Keratinocyte (primary cell): ENCODE data around the gene MCRS1. TPM values are rescaled to one million over a fixed set of nuclear protein-coding genes. Genes with fewer than 3 reads are reported as not detected.

ENCODE experiments used
- DNase-seq: peaks from one replicate; pipeline ENCODE4 v3.0.0-alpha.2; 2011; ENCODE audit warnings: low read depth, missing footprints, low spot score
- FAIRE-seq: peaks from 2 replicates; lab custom pipeline; 2011; peaks lifted over from hg19 to GRCh38; lab: Jason Lieb, UNC
- H2AFZ ChIP-seq: 2 replicates; pipeline ENCODE4 v1.6.0; 2012; ENCODE audit warnings: low read length, control low read depth, inconsistent platforms; ENCODE audit not compliant: control insufficient read depth
- H3K27ac ChIP-seq: 2 replicates; pipeline ENCODE4 v1.5.1; 2011; ENCODE audit warnings: low read length; ENCODE audit not compliant: control insufficient read depth, insufficient read depth
- H3K27me3 ChIP-seq: 3 replicates; pipeline ENCODE4 v1.6.0; 2011; ENCODE audit warnings: low read length; ENCODE audit not compliant: control insufficient read depth, insufficient read depth; ENCODE audit errors: extremely low read depth
- H3K36me3 ChIP-seq, 2 experiments: 2 replicates in 1 of 2; 3 replicates in 1 of 2; pipeline ENCODE4 v1.5.1; 2011; ENCODE audit warnings: low read length in 2 of 2, mild to moderate bottlenecking in 1 of 2; ENCODE audit not compliant: control insufficient read depth in 2 of 2, insufficient read depth in 2 of 2; ENCODE audit errors: extremely low read depth in 1 of 2
- H3K4me1 ChIP-seq: 3 replicates; pipeline ENCODE4 v1.5.1; 2011; ENCODE audit warnings: low read length; ENCODE audit not compliant: control insufficient read depth, insufficient read depth; ENCODE audit errors: extremely low read depth
- H3K4me2 ChIP-seq: 3 replicates; pipeline ENCODE4 v1.6.0; 2011; ENCODE audit warnings: low read depth, low read length; ENCODE audit not compliant: control insufficient read depth, insufficient read depth; ENCODE audit errors: extremely low read depth
- H3K4me3 ChIP-seq, 3 experiments: fragments of 200-600 bp in 1 of 3; sonication (generic) in 1 of 3; 2 replicates in 2 of 3; 3 replicates in 1 of 3; pipeline ENCODE4 v1.5.1; 2011 to 2016; ENCODE audit warnings: low read length in 3 of 3, mild to moderate bottlenecking in 3 of 3, control low read depth in 2 of 3, inconsistent platforms in 1 of 3, low read depth in 1 of 3, mixed read lengths in 1 of 3, mixed run types in 1 of 3, moderate library complexity in 1 of 3; ENCODE audit not compliant: control insufficient read depth in 2 of 3, insufficient read depth in 2 of 3; ENCODE audit errors: extremely low read depth in 1 of 3
- H3K79me2 ChIP-seq: 2 replicates; pipeline ENCODE4 v1.6.0; 2012; ENCODE audit warnings: low read length; ENCODE audit not compliant: control insufficient read depth, insufficient read depth
- H3K9ac ChIP-seq: 3 replicates; pipeline ENCODE4 v1.6.0; 2011; ENCODE audit warnings: low read length; ENCODE audit not compliant: control insufficient read depth, insufficient read depth; ENCODE audit errors: extremely low read depth
- H3K9me1 ChIP-seq: 3 replicates; pipeline ENCODE4 v1.6.0; 2011; ENCODE audit warnings: low read length; ENCODE audit not compliant: control insufficient read depth, insufficient read depth; ENCODE audit errors: extremely low read depth
- H3K9me3 ChIP-seq: 2 replicates; pipeline ENCODE4 v1.5.1; 2012; ENCODE audit warnings: low read depth, low read length; ENCODE audit not compliant: control insufficient read depth
- H4K20me1 ChIP-seq: 3 replicates; pipeline ENCODE4 v1.6.0; 2011; ENCODE audit warnings: low read length; ENCODE audit not compliant: control insufficient read depth, insufficient read depth; ENCODE audit errors: extremely low read depth
- CTCF ChIP-seq, 3 experiments: IDR thresholded peaks in 1 of 3; conservative IDR thresholded peaks in 1 of 3; optimal IDR thresholded peaks in 1 of 3; 2 replicates in 2 of 3; 3 replicates in 1 of 3; pipeline versions ENCODE3 to v1.5.1; 2011; ENCODE audit warnings: low read length in 3 of 3, mild to moderate bottlenecking in 3 of 3, moderate library complexity in 2 of 3, control low read depth in 1 of 3, inconsistent platforms in 1 of 3; ENCODE audit not compliant: insufficient read depth in 2 of 3; ENCODE audit errors: extremely low read depth in 1 of 3
- EZH2 ChIP-seq: IDR thresholded peaks from one replicate; pipeline ENCODE4 v1.6.1; 2012; ENCODE audit warnings: inconsistent platforms, mild to moderate bottlenecking, low read length, moderate library complexity
- dilution Hi-C: fragments of 300-500 bp; cut with MboI; formaldehyde crosslinking; loops from one replicate; pipeline ENCODE4 v1.7.0; 2020; ENCODE audit warnings: low sequenced_read_pairs; ENCODE audit not compliant: extremely low pct_ligation_motif_present
- polyA plus RNA-seq, 5 experiments: library from polyadenylated mRNA; depleted of rRNA in 3 of 5; stranded (reverse) in 3 of 5; stranded (forward) in 1 of 5; unstranded in 1 of 5; fragments of >200 nt; gene quantifications; 1 replicate in 1 of 5; 2 replicates in 3 of 5; 3 replicates in 1 of 5; pipeline versions ENCODE4 v1.2.1 to v1.2.3, GENCODE V29; 2011 to 2012; ENCODE audit warnings: missing spikeins in 2 of 5, low read depth in 1 of 5, low replicate concordance in 1 of 5

The MCRS1 gene
- polyA plus RNA-seq, 1 donor (not counting 4 experiments of a cell fraction or from before 2014, with no cell fraction given): 40.7 TPM

GRCh38 chr12:49604856-49605255 lies 36.9 kb upstream of the MCRS1 start:
- Histone ChIP-seq H3K4me3 (no peak overlapping the region), H3K9me1 (no peaks in the 10 kb centered on the region), H2AFZ (no peak overlapping the region), H3K4me1 (peaks cover 8% of the 10 kb centered on the region), H3K9ac (no peak overlapping the region), H3K27ac (no peak overlapping the region), H4K20me1 (no peaks in the 10 kb centered on the region), H3K9me3 (no peaks in the 10 kb centered on the region), H3K36me3 (peaks cover 0 to 1% of the 10 kb centered on the region in 2 experiments), H3K27me3 (no peaks in the 10 kb centered on the region), H3K4me2 (no peak overlapping the region), H3K79me2 (no peaks in the 10 kb centered on the region)
- dilution Hi-C loops: no loop called here
- TF ChIP-seq CTCF (optimal IDR thresholded peaks at IDR 0.05 in 1 of 3, IDR thresholded peaks at IDR 0.05 in 1 of 3, conservative IDR thresholded peaks at IDR 0.05 in 1 of 3; ENCODE audit: extremely low read depth in 1 of 3, insufficient read depth in 2 of 3, low read length in 3 of 3) (no peak), EZH2 (no peak)
- DNase-seq (no peak), FAIRE-seq (no peak)

GRCh38 chr12:49603721-49604120 lies 35.8 kb upstream of the MCRS1 start:
- no peak overlapping the region for H3K4me3 ChIP-seq
- no peak for DNase-seq
- no peaks in the 10 kb centered on the region for H3K9me3 ChIP-seq
- no peaks in the 10 kb centered on the region for H4K20me1 ChIP-seq
- no peak overlapping the region for H2AFZ ChIP-seq
- no peaks in the 10 kb centered on the region for H3K79me2 ChIP-seq
- TF ChIP-seq EZH2: no peak
- no peak for TF ChIP-seq CTCF (optimal IDR thresholded peaks at IDR 0.05 in 1 of 3, IDR thresholded peaks at IDR 0.05 in 1 of 3, conservative IDR thresholded peaks at IDR 0.05 in 1 of 3; ENCODE audit: extremely low read depth in 1 of 3, insufficient read depth in 2 of 3, low read length in 3 of 3)
- no peaks in the 10 kb centered on the region for H3K9me1 ChIP-seq
- H3K9ac ChIP-seq: no peak overlapping the region
- no peak for FAIRE-seq
- dilution Hi-C loops: no loop called here
- H3K4me1 ChIP-seq: no peaks in the 10 kb centered on the region
- H3K27ac ChIP-seq: no peak overlapping the region
- no peaks in the 10 kb centered on the region for H3K27me3 ChIP-seq
- peaks cover 0 to 1% of the 10 kb centered on the region in 2 experiments for H3K36me3 ChIP-seq
- H3K4me2 ChIP-seq: no peak overlapping the region
